H9 (cell line): ENCODE data around the gene TMCC1. TPM values are rescaled to one million over a fixed set of nuclear protein-coding genes. Genes with fewer than 3 reads are reported as not detected.

Experiments
- DNase-seq: peaks from one replicate; pipeline ENCODE4 v3.0.0-alpha.2; 2017
- H2AFZ ChIP-seq: one replicate; pipeline ENCODE4 v1.6.1; 2013; ENCODE audit warnings: mild to moderate bottlenecking, low read length, control low read depth, moderate library complexity
- H2AK5ac ChIP-seq: 2 replicates; pipeline ENCODE4 v1.6.1; 2013; ENCODE audit warnings: low read length, control low read depth, mixed read lengths; ENCODE audit not compliant: insufficient read length
- H2BK120ac ChIP-seq: one replicate; pipeline ENCODE4 v1.6.1; 2013; ENCODE audit warnings: low read depth, mild to moderate bottlenecking, low read length, control low read depth, inconsistent platforms; ENCODE audit not compliant: poor library complexity, severe bottlenecking
- H2BK12ac ChIP-seq: 2 replicates; pipeline ENCODE4 v1.6.1; 2013; ENCODE audit warnings: low read length, control low read depth, mixed read lengths, low read depth; ENCODE audit not compliant: insufficient read length
- H2BK15ac ChIP-seq: 2 replicates; pipeline ENCODE4 v1.6.1; 2013; ENCODE audit warnings: low read depth, low read length, control low read depth
- H2BK20ac ChIP-seq: one replicate; pipeline ENCODE4 v1.6.1; 2013; ENCODE audit warnings: low read depth, mild to moderate bottlenecking, low read length, control low read depth, inconsistent platforms; ENCODE audit not compliant: poor library complexity, severe bottlenecking
- H2BK5ac ChIP-seq: 2 replicates; pipeline ENCODE4 v1.6.1; 2013; ENCODE audit warnings: low read length, control low read depth, mixed read lengths; ENCODE audit not compliant: insufficient read length
- H3K14ac ChIP-seq: 2 replicates; pipeline ENCODE4 v1.6.1; 2013; ENCODE audit warnings: low read length, control low read depth; ENCODE audit not compliant: insufficient read depth
- H3K18ac ChIP-seq: 2 replicates; pipeline ENCODE4 v1.6.1; 2013; ENCODE audit warnings: low read depth, mild to moderate bottlenecking, mixed read lengths, low read length, control low read depth; ENCODE audit not compliant: insufficient read length
- H3K23ac ChIP-seq: 2 replicates; pipeline ENCODE4 v1.6.1; 2013; ENCODE audit warnings: low read length, control low read depth, mixed read lengths, low read depth; ENCODE audit not compliant: insufficient read length
- H3K23me2 ChIP-seq: 2 replicates; pipeline ENCODE4 v1.6.1; 2013; ENCODE audit warnings: low read depth, mild to moderate bottlenecking, mixed read lengths, low read length, control low read depth; ENCODE audit not compliant: insufficient read length, poor library complexity, severe bottlenecking
- H3K27ac ChIP-seq: 2 replicates; pipeline ENCODE4 v1.5.1; 2013; ENCODE audit warnings: low read length, control low read depth, mixed read lengths, low read depth; ENCODE audit not compliant: insufficient read length
- H3K27me3 ChIP-seq: 2 replicates; pipeline ENCODE4 v1.6.1; 2013; ENCODE audit warnings: low read length, control low read depth, inconsistent platforms; ENCODE audit not compliant: insufficient read depth
- H3K4ac ChIP-seq: 2 replicates; pipeline ENCODE4 v1.6.1; 2013; ENCODE audit warnings: low read depth, mild to moderate bottlenecking, control low read depth, inconsistent platforms, low read length, moderate library complexity
- H3K4me1 ChIP-seq: 2 replicates; pipeline ENCODE4 v1.6.1; 2013; ENCODE audit warnings: low read length, control low read depth, inconsistent platforms; ENCODE audit not compliant: insufficient read depth
- H3K4me2 ChIP-seq: 2 replicates; pipeline ENCODE4 v1.6.1; 2013; ENCODE audit warnings: low read length, control low read depth, mixed read lengths; ENCODE audit not compliant: insufficient read length, insufficient read depth
- H3K56ac ChIP-seq: 2 replicates; pipeline ENCODE4 v1.6.1; 2013; ENCODE audit warnings: low read depth, mild to moderate bottlenecking, mixed read lengths, low read length, control low read depth; ENCODE audit not compliant: insufficient read length
- H3K79me1 ChIP-seq: 2 replicates; pipeline ENCODE4 v1.6.1; 2013; ENCODE audit warnings: low read depth, mild to moderate bottlenecking, moderate library complexity, low read length, control low read depth, inconsistent platforms; ENCODE audit not compliant: insufficient read depth, poor library complexity, severe bottlenecking
- H3K79me2 ChIP-seq: 2 replicates; pipeline ENCODE4 v1.6.1; 2013; ENCODE audit warnings: low read length, control low read depth, inconsistent platforms; ENCODE audit not compliant: insufficient read depth
- H3K9ac ChIP-seq: 2 replicates; pipeline ENCODE4 v1.6.1; 2013; ENCODE audit warnings: low read length, control low read depth, mixed read lengths; ENCODE audit not compliant: insufficient read length; ENCODE audit errors: extremely low read depth
- H3K9me3 ChIP-seq: one replicate; pipeline ENCODE4 v1.6.1; 2013; ENCODE audit warnings: low read depth, low read length, inconsistent platforms; ENCODE audit not compliant: control insufficient read depth
- H3T11ph ChIP-seq: one replicate; pipeline ENCODE4 v1.6.1; 2013; ENCODE audit warnings: mild to moderate bottlenecking, low read length, control low read depth, inconsistent platforms
- H4K20me1 ChIP-seq: one replicate; pipeline ENCODE4 v1.6.1; 2013; ENCODE audit not compliant: control insufficient read depth, insufficient read length, insufficient read depth
- H4K5ac ChIP-seq: 2 replicates; pipeline ENCODE4 v1.6.1; 2013; ENCODE audit warnings: low read depth, mild to moderate bottlenecking, mixed read lengths, low read length, control low read depth; ENCODE audit not compliant: insufficient read length
- H4K8ac ChIP-seq: replicated peaks from 2 replicates; pipeline ENCODE4 v1.6.1; 2013; ENCODE audit warnings: low read length, control low read depth, mixed read lengths, low read depth; ENCODE audit not compliant: insufficient read length
- H4K91ac ChIP-seq: 2 replicates; pipeline ENCODE4 v1.6.1; 2013; ENCODE audit warnings: low read depth, mild to moderate bottlenecking, moderate library complexity, mixed read lengths, low read length, control low read depth; ENCODE audit not compliant: insufficient read length
- H3K27ac Mint-ChIP-seq, 3 experiments: 2 replicates in 2 of 3; 3 replicates in 1 of 3; pipeline ENCODE4 v1.8.0; 2020 to 2021; ENCODE audit warnings: mixed read lengths in 3 of 3, mild to moderate bottlenecking in 1 of 3, moderate library complexity in 1 of 3
- H3K27me3 Mint-ChIP-seq: 2 replicates; pipeline ENCODE4 v1.8.0; 2021; ENCODE audit warnings: low read depth, mild to moderate bottlenecking, moderate library complexity, mixed read lengths
- H3K36me3 Mint-ChIP-seq, 3 experiments: 2 replicates in 2 of 3; 3 replicates in 1 of 3; pipeline ENCODE4 v1.8.0; 2020 to 2021; ENCODE audit warnings: low read depth in 3 of 3, mixed read lengths in 3 of 3; ENCODE audit not compliant: insufficient read depth in 1 of 3
- H3K4me1 Mint-ChIP-seq, 2 experiments: 2 replicates each; pipeline ENCODE4 v1.8.0; 2020; ENCODE audit warnings: mixed read lengths in 2 of 2
- H3K4me3 Mint-ChIP-seq, 2 experiments: 2 replicates in 1 of 2; 3 replicates in 1 of 2; pipeline ENCODE4 v1.8.0; 2020 to 2021; ENCODE audit warnings: mild to moderate bottlenecking in 2 of 2, mixed read lengths in 2 of 2, moderate library complexity in 1 of 2
- H3K9me3 Mint-ChIP-seq, 2 experiments: 2 replicates in 1 of 2; 3 replicates in 1 of 2; pipeline ENCODE4 v1.8.0; 2020; ENCODE audit warnings: mild to moderate bottlenecking in 2 of 2, mixed read lengths in 2 of 2, moderate library complexity in 1 of 2
- WGBS: extraction: QIAGEN DNeasy Blood & Tissue Kit; methylation state at CpG from one replicate; pipeline ENCODE4 v1.1.7; 2013; ENCODE audit warnings: missing lambda C conversion rate, low lambda C conversion rate, mixed read lengths; ENCODE audit not compliant: insufficient read length; ENCODE audit errors: extremely low coverage; 5-methylcytosine and 5-hydroxymethylcytosine counted together
- total RNA-seq: library from RNA; stranded (reverse); gene quantifications from 2 replicates; pipeline ENCODE4 v1.2.1, GENCODE V29; 2021
- TF ChIP-seq, protein P1 (sequence below): fragments of 200-600 bp; sonication (generic); conservative IDR thresholded peaks from 3 replicates; pipeline ENCODE4 v1.8.0; 2021; ENCODE audit warnings: antibody characterized with exemption, mild to moderate bottlenecking

Gene TMCC1
- total RNA-seq, 1 experiment from 2014 or later: 24.4 TPM

DNA sequence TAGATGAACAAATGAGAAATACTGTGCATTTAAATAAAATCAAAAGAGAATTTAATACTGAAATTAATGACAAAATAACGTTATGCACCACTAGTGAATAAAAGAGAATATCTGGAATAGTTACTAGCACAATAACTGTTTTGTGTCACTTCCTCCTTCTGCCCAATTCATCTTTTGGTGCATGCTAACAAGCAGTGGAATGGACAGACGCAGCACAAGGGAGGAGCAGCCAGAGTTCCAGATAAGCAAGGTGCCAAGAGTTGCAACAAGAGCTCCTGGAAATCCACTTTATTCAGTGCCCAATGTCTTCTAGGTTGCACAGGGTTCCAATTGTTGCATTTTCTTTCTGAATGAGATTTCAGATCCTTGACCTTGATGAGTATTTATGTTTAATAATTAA, 220.5 kb downstream of the TMCC1 start:
- no peak overlapping the region for H3K4ac ChIP-seq
- Mint-ChIP-seq H3K9me3 (no peaks in the 10 kb centered on the region), H3K4me1 (peaks cover 5 to 17% of the 10 kb centered on the region in 2 experiments), H3K27ac (no peak overlapping the region), H3K4me3 (no peak overlapping the region), H3K27me3 (no peaks in the 10 kb centered on the region), H3K36me3 (peaks cover 10 to 24% (median 21%) of the 10 kb centered on the region in 3 experiments; a peak in 6 of 7 replicates)
- H2BK12ac ChIP-seq: no peak overlapping the region
- H3K18ac ChIP-seq: no peak overlapping the region
- WGBS: no CpG with 5 or more reads among the region's 2 CpGs
- no peak overlapping the region for H3T11ph ChIP-seq
- no peak overlapping the region for H3K56ac ChIP-seq
- no peaks in the 10 kb centered on the region for H3K79me2 ChIP-seq
- TF ChIP-seq, protein P1, sequence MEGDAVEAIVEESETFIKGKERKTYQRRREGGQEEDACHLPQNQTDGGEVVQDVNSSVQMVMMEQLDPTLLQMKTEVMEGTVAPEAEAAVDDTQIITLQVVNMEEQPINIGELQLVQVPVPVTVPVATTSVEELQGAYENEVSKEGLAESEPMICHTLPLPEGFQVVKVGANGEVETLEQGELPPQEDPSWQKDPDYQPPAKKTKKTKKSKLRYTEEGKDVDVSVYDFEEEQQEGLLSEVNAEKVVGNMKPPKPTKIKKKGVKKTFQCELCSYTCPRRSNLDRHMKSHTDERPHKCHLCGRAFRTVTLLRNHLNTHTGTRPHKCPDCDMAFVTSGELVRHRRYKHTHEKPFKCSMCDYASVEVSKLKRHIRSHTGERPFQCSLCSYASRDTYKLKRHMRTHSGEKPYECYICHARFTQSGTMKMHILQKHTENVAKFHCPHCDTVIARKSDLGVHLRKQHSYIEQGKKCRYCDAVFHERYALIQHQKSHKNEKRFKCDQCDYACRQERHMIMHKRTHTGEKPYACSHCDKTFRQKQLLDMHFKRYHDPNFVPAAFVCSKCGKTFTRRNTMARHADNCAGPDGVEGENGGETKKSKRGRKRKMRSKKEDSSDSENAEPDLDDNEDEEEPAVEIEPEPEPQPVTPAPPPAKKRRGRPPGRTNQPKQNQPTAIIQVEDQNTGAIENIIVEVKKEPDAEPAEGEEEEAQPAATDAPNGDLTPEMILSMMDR: no peak
- no peak overlapping the region for H4K5ac ChIP-seq
- H4K20me1 ChIP-seq: no peaks in the 10 kb centered on the region
- H2BK5ac ChIP-seq: no peak overlapping the region
- H3K27ac ChIP-seq: no peak overlapping the region
- H3K23me2 ChIP-seq: no peaks in the 10 kb centered on the region
- H3K27me3 ChIP-seq: no peaks in the 10 kb centered on the region
- no peaks in the 10 kb centered on the region for H3K9me3 ChIP-seq
- no peak overlapping the region for H3K23ac ChIP-seq
- no peak overlapping the region for H2BK15ac ChIP-seq
- no peak overlapping the region for H2AFZ ChIP-seq
- H2AK5ac ChIP-seq: no peak overlapping the region
- no peak overlapping the region for H3K9ac ChIP-seq
- H4K8ac ChIP-seq: no peak overlapping the region
- no peak overlapping the region for H3K14ac ChIP-seq
- no peak overlapping the region for H3K4me2 ChIP-seq
- no peaks in the 10 kb centered on the region for H3K4me1 ChIP-seq
- no peak overlapping the region for H4K91ac ChIP-seq
- no peaks in the 10 kb centered on the region for H3K79me1 ChIP-seq
- H2BK20ac ChIP-seq: no peak overlapping the region
- no peak overlapping the region for H2BK120ac ChIP-seq
- DNase-seq: no peak
